ENCODE data around the gene ZMIZ1.

The ZMIZ1 gene

GRCh38 chr10:79255007-79255507, 186.3 kb downstream of the ZMIZ1 start:
- DNase-seq (ENCODE audit: low spot score in 2 of 2) = no peak
- no peak overlapping the region for H3K4me3 Mint-ChIP-seq
- H3K27me3 Mint-ChIP-seq = no peaks in the 10 kb centered on the region
- no peaks in the 10 kb centered on the region for H3K9me3 Mint-ChIP-seq
- H3K27ac Mint-ChIP-seq (ENCODE audit: low read depth) = no peak overlapping the region
- no peak for ATAC-seq (replicated peaks; ENCODE audit: extremely low read depth, poor library complexity, severe bottlenecking)
- H3K4me1 Mint-ChIP-seq = peaks cover 63% of the 10 kb centered on the region
- peaks cover 6% of the 10 kb centered on the region for H3K36me3 Mint-ChIP-seq (ENCODE audit: insufficient read depth)

GRCh38 chr10:79256264-79256806, 187.6 kb downstream of the ZMIZ1 start:
- H3K4me3 Mint-ChIP-seq = no peak overlapping the region
- DNase-seq (ENCODE audit: low spot score in 2 of 2) = no peak
- peak overlapping the region; percentile 61 for H3K27ac Mint-ChIP-seq (ENCODE audit: low read depth)
- no peaks in the 10 kb centered on the region for H3K27me3 Mint-ChIP-seq
- H3K36me3 Mint-ChIP-seq (ENCODE audit: insufficient read depth) = peaks cover 7% of the 10 kb centered on the region
- ATAC-seq (replicated peaks; ENCODE audit: extremely low read depth, poor library complexity, severe bottlenecking) = no peak
- H3K4me1 Mint-ChIP-seq = peaks cover 56% of the 10 kb centered on the region
- H3K9me3 Mint-ChIP-seq = no peaks in the 10 kb centered on the region

- Mint-ChIP-seq H3K4me1 (peaks cover 62% of the 10 kb centered on the region), H3K9me3 (no peaks in the 10 kb centered on the region), H3K4me3 (no peak overlapping the region), H3K27me3 (no peaks in the 10 kb centered on the region), H3K36me3 (ENCODE audit: insufficient read depth) (peaks cover 3% of the 10 kb centered on the region), H3K27ac (ENCODE audit: low read depth) (no peak overlapping the region)
- DNase-seq (ENCODE audit: low spot score in 2 of 2) (no peak), ATAC-seq (replicated peaks; ENCODE audit: extremely low read depth, poor library complexity, severe bottlenecking) (no peak)
Measured at GRCh38 chr10:79258894-79259293, 190.1 kb downstream of the ZMIZ1 start.

GRCh38 chr10:79259834-79260233, 191.1 kb downstream of the ZMIZ1 start:
- H3K36me3 Mint-ChIP-seq (ENCODE audit: insufficient read depth) = peaks cover 3% of the 10 kb centered on the region
- no peaks in the 10 kb centered on the region for H3K27me3 Mint-ChIP-seq
- H3K4me1 Mint-ChIP-seq = peaks cover 67% of the 10 kb centered on the region
- H3K27ac Mint-ChIP-seq (ENCODE audit: low read depth) = peak overlapping the region; percentile 79
- H3K9me3 Mint-ChIP-seq = no peaks in the 10 kb centered on the region
- H3K4me3 Mint-ChIP-seq = no peak overlapping the region
- ATAC-seq (replicated peaks; ENCODE audit: extremely low read depth, poor library complexity, severe bottlenecking) = no peak
- no peak for DNase-seq (ENCODE audit: low spot score in 2 of 2)

- Mint-ChIP-seq H3K27ac (ENCODE audit: low read depth) (no peak overlapping the region), H3K9me3 (no peaks in the 10 kb centered on the region), H3K4me3 (no peak overlapping the region), H3K4me1 (peaks cover 78% of the 10 kb centered on the region), H3K36me3 (ENCODE audit: insufficient read depth) (peaks cover 3% of the 10 kb centered on the region), H3K27me3 (no peaks in the 10 kb centered on the region)
- no peak for DNase-seq (ENCODE audit: low spot score in 2 of 2)
- ATAC-seq (replicated peaks; ENCODE audit: extremely low read depth, poor library complexity, severe bottlenecking) = no peak
Measured at GRCh38 chr10:79260811-79261740, 192.3 kb downstream of the ZMIZ1 start.

- no peaks in the 10 kb centered on the region for H3K27me3 Mint-ChIP-seq
- no peaks in the 10 kb centered on the region for H3K9me3 Mint-ChIP-seq
- no peak overlapping the region for H3K27ac Mint-ChIP-seq (ENCODE audit: low read depth)
- H3K4me3 Mint-ChIP-seq = no peak overlapping the region
- ATAC-seq (replicated peaks; ENCODE audit: extremely low read depth, poor library complexity, severe bottlenecking) (no peak), DNase-seq (ENCODE audit: low spot score in 2 of 2) (no peak)
- peaks cover 80% of the 10 kb centered on the region for H3K4me1 Mint-ChIP-seq
- H3K36me3 Mint-ChIP-seq (ENCODE audit: insufficient read depth) = peaks cover 3% of the 10 kb centered on the region
Measured at GRCh38 chr10:79262131-79262530, 193.4 kb downstream of the ZMIZ1 start.

- ATAC-seq (replicated peaks; ENCODE audit: extremely low read depth, poor library complexity, severe bottlenecking) (no peak), DNase-seq (ENCODE audit: low spot score in 2 of 2) (no peak)
- Mint-ChIP-seq H3K9me3 (no peaks in the 10 kb centered on the region), H3K27ac (ENCODE audit: low read depth) (no peak overlapping the region), H3K27me3 (no peaks in the 10 kb centered on the region), H3K4me1 (peaks cover 77% of the 10 kb centered on the region), H3K4me3 (no peak overlapping the region), H3K36me3 (ENCODE audit: insufficient read depth) (peaks cover 3% of the 10 kb centered on the region)
Measured at GRCh38 chr10:79262959-79263746, 194.4 kb downstream of the ZMIZ1 start.

GRCh38 chr10:79263939-79264338, 195.2 kb downstream of the ZMIZ1 start:
- H3K9me3 Mint-ChIP-seq = no peaks in the 10 kb centered on the region
- H3K4me1 Mint-ChIP-seq = peaks cover 76% of the 10 kb centered on the region
- H3K4me3 Mint-ChIP-seq = no peak overlapping the region
- ATAC-seq (replicated peaks; ENCODE audit: extremely low read depth, poor library complexity, severe bottlenecking) (no peak), DNase-seq (ENCODE audit: low spot score in 2 of 2) (no peak)
- H3K36me3 Mint-ChIP-seq (ENCODE audit: insufficient read depth) = peaks cover 4% of the 10 kb centered on the region
- no peaks in the 10 kb centered on the region for H3K27me3 Mint-ChIP-seq
- no peak overlapping the region for H3K27ac Mint-ChIP-seq (ENCODE audit: low read depth)

- Mint-ChIP-seq H3K9me3 (no peaks in the 10 kb centered on the region), H3K4me3 (no peak overlapping the region), H3K27ac (ENCODE audit: low read depth) (no peak overlapping the region), H3K36me3 (ENCODE audit: insufficient read depth) (peaks cover 3% of the 10 kb centered on the region), H3K4me1 (peaks cover 75% of the 10 kb centered on the region), H3K27me3 (no peaks in the 10 kb centered on the region)
- no peak for DNase-seq (ENCODE audit: low spot score in 2 of 2)
- no peak for ATAC-seq (replicated peaks; ENCODE audit: extremely low read depth, poor library complexity, severe bottlenecking)
Measured at GRCh38 chr10:79264942-79265341, 196.2 kb downstream of the ZMIZ1 start.

- Mint-ChIP-seq H3K4me1 (peaks cover 75% of the 10 kb centered on the region), H3K27me3 (no peaks in the 10 kb centered on the region), H3K9me3 (no peaks in the 10 kb centered on the region), H3K4me3 (peak overlapping the region; percentile 38), H3K36me3 (ENCODE audit: insufficient read depth) (peaks cover 1% of the 10 kb centered on the region), H3K27ac (ENCODE audit: low read depth) (peak overlapping the region; percentile 91)
- ATAC-seq (replicated peaks; ENCODE audit: extremely low read depth, poor library complexity, severe bottlenecking) (peak; percentile 15), DNase-seq (ENCODE audit: low spot score in 2 of 2) (no peak)
Measured at GRCh38 chr10:79266084-79266483, 197.3 kb downstream of the ZMIZ1 start.

GRCh38 chr10:79266543-79267312, 198.0 kb downstream of the ZMIZ1 start:
- peak overlapping the region; percentile 91 for H3K27ac Mint-ChIP-seq (ENCODE audit: low read depth)
- H3K4me1 Mint-ChIP-seq = peaks cover 75% of the 10 kb centered on the region
- no peaks in the 10 kb centered on the region for H3K27me3 Mint-ChIP-seq
- ATAC-seq (replicated peaks; ENCODE audit: extremely low read depth, poor library complexity, severe bottlenecking) (peak; percentile 61), DNase-seq (ENCODE audit: low spot score in 2 of 2) (no peak)
- no peaks in the 10 kb centered on the region for H3K9me3 Mint-ChIP-seq
- peak overlapping the region; percentile 38 for H3K4me3 Mint-ChIP-seq
- peaks cover 1% of the 10 kb centered on the region for H3K36me3 Mint-ChIP-seq (ENCODE audit: insufficient read depth)

GRCh38 chr10:79267499-79267898, 198.7 kb downstream of the ZMIZ1 start:
- Mint-ChIP-seq H3K27ac (ENCODE audit: low read depth) (peak overlapping the region; percentile 91), H3K9me3 (no peaks in the 10 kb centered on the region), H3K4me1 (peaks cover 69% of the 10 kb centered on the region), H3K4me3 (peak overlapping the region; percentile 37), H3K36me3 (ENCODE audit: insufficient read depth) (peaks cover 1% of the 10 kb centered on the region), H3K27me3 (no peaks in the 10 kb centered on the region)
- DNase-seq (ENCODE audit: low spot score in 2 of 2) (no peak), ATAC-seq (replicated peaks; ENCODE audit: extremely low read depth, poor library complexity, severe bottlenecking) (no peak)
